ENCODE results near the gene MAPK6. TPM values are rescaled to one million over a fixed set of nuclear protein-coding genes. Genes with fewer than 3 reads are reported as not detected.

Gene MAPK6
- total RNA-seq, 1 experiment from 2014 or later, result 83.2 TPM

DNA sequence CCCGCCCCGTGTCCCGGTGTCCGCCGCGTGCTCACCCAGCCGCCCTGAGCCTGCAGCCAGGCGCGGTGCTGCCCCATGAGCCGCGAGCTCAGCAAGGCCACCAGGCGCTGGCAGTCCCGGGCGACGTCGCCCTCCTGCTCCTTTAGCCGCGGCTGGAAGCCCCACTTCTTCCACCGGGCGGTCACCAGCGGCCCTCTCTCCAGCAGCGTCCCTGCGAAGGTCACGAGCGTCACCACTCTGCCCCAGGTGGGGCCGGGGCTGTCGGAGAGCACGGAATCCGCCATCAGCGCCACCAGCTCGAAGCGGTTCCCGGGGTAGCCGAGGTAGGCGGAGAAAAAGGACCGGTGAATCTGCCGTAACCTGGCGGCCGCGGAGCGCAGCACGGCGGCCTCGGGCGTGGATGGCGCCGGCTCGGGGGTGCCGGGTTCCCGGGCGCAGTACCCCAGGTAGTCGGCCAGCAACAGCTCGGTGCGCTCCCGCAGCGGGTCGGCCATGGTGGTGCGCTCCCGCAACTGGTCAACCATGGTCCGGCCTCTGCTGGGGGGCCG, 93.3 kb downstream of the MAPK6 start (continued):
- TF ChIP-seq STAT6 (CRISPR knock-in tag; conservative IDR thresholded peaks at IDR 0.05; ENCODE audit: low read depth) (no peak; the same call in 1 of the 2 replicates), NFE2L1 (CRISPR knock-in tag; IDR thresholded peaks at IDR 0.05) (no peak; the same call in 1 of the 2 replicates), PRRX2 (CRISPR knock-in tag; IDR thresholded peaks at IDR 0.05) (no peak), SP1 (CRISPR knock-in tag; conservative IDR thresholded peaks at IDR 0.05) (no peak), ELF4 (CRISPR knock-in tag; IDR thresholded peaks at IDR 0.05; ENCODE audit: low read depth) (no peak; the same call in 1 of the 2 replicates), TEAD1 (CRISPR knock-in tag; IDR thresholded peaks at IDR 0.05) (peak; percentile 77), KAT7 (CRISPR knock-in tag; IDR thresholded peaks at IDR 0.05; ENCODE audit: borderline replicate concordance) (no peak), NFYB (CRISPR knock-in tag; conservative IDR thresholded peaks at IDR 0.05; ENCODE audit: low read depth) (no peak), NR2C2 (CRISPR knock-in tag; IDR thresholded peaks at IDR 0.05) (0 out of 2 replicates have a peak, but pooled peaks have one; percentile 45), ZNF416 (CRISPR knock-in tag; IDR thresholded peaks at IDR 0.05) (no peak), ZNF232 (CRISPR knock-in tag; IDR thresholded peaks at IDR 0.05) (0 out of 2 replicates have a peak, but pooled peaks have one; percentile 49), FOXJ3 (CRISPR knock-in tag; IDR thresholded peaks at IDR 0.05; ENCODE audit: borderline replicate concordance) (no peak), AR (CRISPR knock-in tag; IDR thresholded peaks at IDR 0.05) (no peak), IRF1 (CRISPR knock-in tag; IDR thresholded peaks at IDR 0.05) (no peak), USF2 (CRISPR knock-in tag; IDR thresholded peaks at IDR 0.05) (0 out of 2 replicates have a peak, but pooled peaks have one; percentile 7)
- TF ChIP-seq, protein P1, sequence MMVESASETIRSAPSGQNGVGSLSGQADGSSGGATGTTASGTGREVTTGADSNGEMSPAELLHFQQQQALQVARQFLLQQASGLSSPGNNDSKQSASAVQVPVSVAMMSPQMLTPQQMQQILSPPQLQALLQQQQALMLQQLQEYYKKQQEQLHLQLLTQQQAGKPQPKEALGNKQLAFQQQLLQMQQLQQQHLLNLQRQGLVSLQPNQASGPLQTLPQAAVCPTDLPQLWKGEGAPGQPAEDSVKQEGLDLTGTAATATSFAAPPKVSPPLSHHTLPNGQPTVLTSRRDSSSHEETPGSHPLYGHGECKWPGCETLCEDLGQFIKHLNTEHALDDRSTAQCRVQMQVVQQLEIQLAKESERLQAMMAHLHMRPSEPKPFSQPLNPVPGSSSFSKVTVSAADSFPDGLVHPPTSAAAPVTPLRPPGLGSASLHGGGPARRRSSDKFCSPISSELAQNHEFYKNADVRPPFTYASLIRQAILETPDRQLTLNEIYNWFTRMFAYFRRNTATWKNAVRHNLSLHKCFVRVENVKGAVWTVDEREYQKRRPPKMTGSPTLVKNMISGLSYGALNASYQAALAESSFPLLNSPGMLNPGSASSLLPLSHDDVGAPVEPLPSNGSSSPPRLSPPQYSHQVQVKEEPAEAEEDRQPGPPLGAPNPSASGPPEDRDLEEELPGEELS (CRISPR knock-in tag; IDR thresholded peaks at IDR 0.05), result peak; percentile 95
- TF ChIP-seq, protein P2, sequence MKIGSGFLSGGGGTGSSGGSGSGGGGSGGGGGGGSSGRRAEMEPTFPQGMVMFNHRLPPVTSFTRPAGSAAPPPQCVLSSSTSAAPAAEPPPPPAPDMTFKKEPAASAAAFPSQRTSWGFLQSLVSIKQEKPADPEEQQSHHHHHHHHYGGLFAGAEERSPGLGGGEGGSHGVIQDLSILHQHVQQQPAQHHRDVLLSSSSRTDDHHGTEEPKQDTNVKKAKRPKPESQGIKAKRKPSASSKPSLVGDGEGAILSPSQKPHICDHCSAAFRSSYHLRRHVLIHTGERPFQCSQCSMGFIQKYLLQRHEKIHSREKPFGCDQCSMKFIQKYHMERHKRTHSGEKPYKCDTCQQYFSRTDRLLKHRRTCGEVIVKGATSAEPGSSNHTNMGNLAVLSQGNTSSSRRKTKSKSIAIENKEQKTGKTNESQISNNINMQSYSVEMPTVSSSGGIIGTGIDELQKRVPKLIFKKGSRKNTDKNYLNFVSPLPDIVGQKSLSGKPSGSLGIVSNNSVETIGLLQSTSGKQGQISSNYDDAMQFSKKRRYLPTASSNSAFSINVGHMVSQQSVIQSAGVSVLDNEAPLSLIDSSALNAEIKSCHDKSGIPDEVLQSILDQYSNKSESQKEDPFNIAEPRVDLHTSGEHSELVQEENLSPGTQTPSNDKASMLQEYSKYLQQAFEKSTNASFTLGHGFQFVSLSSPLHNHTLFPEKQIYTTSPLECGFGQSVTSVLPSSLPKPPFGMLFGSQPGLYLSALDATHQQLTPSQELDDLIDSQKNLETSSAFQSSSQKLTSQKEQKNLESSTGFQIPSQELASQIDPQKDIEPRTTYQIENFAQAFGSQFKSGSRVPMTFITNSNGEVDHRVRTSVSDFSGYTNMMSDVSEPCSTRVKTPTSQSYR (CRISPR knock-in tag; IDR thresholded peaks at IDR 0.05), result peak; percentile 75; the same call in 1 of the 2 replicates
- TF ChIP-seq, protein P3, sequence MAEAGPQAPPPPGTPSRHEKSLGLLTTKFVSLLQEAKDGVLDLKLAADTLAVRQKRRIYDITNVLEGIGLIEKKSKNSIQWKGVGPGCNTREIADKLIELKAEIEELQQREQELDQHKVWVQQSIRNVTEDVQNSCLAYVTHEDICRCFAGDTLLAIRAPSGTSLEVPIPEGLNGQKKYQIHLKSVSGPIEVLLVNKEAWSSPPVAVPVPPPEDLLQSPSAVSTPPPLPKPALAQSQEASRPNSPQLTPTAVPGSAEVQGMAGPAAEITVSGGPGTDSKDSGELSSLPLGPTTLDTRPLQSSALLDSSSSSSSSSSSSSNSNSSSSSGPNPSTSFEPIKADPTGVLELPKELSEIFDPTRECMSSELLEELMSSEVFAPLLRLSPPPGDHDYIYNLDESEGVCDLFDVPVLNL (CRISPR knock-in tag; IDR thresholded peaks at IDR 0.05; ENCODE audit: borderline replicate concordance, low read depth), result no peak
- TF ChIP-seq, protein P4, sequence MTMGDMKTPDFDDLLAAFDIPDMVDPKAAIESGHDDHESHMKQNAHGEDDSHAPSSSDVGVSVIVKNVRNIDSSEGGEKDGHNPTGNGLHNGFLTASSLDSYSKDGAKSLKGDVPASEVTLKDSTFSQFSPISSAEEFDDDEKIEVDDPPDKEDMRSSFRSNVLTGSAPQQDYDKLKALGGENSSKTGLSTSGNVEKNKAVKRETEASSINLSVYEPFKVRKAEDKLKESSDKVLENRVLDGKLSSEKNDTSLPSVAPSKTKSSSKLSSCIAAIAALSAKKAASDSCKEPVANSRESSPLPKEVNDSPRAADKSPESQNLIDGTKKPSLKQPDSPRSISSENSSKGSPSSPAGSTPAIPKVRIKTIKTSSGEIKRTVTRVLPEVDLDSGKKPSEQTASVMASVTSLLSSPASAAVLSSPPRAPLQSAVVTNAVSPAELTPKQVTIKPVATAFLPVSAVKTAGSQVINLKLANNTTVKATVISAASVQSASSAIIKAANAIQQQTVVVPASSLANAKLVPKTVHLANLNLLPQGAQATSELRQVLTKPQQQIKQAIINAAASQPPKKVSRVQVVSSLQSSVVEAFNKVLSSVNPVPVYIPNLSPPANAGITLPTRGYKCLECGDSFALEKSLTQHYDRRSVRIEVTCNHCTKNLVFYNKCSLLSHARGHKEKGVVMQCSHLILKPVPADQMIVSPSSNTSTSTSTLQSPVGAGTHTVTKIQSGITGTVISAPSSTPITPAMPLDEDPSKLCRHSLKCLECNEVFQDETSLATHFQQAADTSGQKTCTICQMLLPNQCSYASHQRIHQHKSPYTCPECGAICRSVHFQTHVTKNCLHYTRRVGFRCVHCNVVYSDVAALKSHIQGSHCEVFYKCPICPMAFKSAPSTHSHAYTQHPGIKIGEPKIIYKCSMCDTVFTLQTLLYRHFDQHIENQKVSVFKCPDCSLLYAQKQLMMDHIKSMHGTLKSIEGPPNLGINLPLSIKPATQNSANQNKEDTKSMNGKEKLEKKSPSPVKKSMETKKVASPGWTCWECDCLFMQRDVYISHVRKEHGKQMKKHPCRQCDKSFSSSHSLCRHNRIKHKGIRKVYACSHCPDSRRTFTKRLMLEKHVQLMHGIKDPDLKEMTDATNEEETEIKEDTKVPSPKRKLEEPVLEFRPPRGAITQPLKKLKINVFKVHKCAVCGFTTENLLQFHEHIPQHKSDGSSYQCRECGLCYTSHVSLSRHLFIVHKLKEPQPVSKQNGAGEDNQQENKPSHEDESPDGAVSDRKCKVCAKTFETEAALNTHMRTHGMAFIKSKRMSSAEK (CRISPR knock-in tag; IDR thresholded peaks at IDR 0.05; ENCODE audit: borderline replicate concordance), result no peak
- TF ChIP-seq, protein P5, sequence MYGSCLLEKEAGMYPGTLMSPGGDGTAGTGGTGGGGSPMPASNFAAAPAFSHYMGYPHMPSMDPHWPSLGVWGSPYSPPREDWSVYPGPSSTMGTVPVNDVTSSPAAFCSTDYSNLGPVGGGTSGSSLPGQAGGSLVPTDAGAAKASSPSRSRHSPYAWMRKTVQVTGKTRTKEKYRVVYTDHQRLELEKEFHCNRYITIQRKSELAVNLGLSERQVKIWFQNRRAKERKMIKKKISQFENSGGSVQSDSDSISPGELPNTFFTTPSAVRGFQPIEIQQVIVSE (CRISPR knock-in tag; IDR thresholded peaks at IDR 0.05; ENCODE audit: borderline replicate concordance), result no peak

All from WTC11 (cell line).